ENCODE results near the gene USP36.
"Not testable (repeated sequence)": the region's sequence is repeated elsewhere in the genome, so short reads cannot be mapped to it uniquely, and the experiment has no call there.

DNA sequence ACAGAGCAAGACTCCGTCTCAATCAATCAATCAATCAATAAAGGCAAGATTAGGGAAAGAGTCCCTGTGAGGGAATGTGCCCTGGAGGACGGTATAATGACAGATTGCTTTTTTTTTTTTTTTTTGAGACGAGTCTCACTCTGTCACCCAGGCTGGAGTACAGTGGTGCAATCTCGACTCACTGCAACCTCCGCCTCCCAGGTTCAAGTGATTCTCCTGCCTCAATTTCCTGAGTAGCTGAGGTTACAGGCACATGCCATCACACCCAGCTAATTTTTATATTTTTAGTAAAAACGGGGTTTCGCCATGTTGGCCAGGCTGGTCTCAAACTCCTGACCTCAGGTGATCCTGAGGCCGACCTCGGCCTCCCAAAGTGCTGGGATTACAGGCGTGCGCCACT lies 49.5 kb upstream of the USP36 start:
- TF ChIP-seq ZBTB33 (IDR thresholded peaks at IDR 0.05); HNF4G (IDR thresholded peaks at IDR 0.05); RAD21 (IDR thresholded peaks at IDR 0.05); SP1 (IDR thresholded peaks at IDR 0.05); ATF3 (IDR thresholded peaks at IDR 0.05); JUND (IDR thresholded peaks at IDR 0.05); TAF1 (conservative IDR thresholded peaks at IDR 0.05); YY1 (IDR thresholded peaks at IDR 0.05); GABPA (IDR thresholded peaks at IDR 0.05 in 1 of 2, conservative IDR thresholded peaks at IDR 0.05 in 1 of 2); RXRA (IDR thresholded peaks at IDR 0.05): not testable (repeated sequence)
- TF ChIP-seq, protein P1, sequence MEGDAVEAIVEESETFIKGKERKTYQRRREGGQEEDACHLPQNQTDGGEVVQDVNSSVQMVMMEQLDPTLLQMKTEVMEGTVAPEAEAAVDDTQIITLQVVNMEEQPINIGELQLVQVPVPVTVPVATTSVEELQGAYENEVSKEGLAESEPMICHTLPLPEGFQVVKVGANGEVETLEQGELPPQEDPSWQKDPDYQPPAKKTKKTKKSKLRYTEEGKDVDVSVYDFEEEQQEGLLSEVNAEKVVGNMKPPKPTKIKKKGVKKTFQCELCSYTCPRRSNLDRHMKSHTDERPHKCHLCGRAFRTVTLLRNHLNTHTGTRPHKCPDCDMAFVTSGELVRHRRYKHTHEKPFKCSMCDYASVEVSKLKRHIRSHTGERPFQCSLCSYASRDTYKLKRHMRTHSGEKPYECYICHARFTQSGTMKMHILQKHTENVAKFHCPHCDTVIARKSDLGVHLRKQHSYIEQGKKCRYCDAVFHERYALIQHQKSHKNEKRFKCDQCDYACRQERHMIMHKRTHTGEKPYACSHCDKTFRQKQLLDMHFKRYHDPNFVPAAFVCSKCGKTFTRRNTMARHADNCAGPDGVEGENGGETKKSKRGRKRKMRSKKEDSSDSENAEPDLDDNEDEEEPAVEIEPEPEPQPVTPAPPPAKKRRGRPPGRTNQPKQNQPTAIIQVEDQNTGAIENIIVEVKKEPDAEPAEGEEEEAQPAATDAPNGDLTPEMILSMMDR (IDR thresholded peaks at IDR 0.05; ENCODE audit: low read depth, low read length, missing input control), result not testable (repeated sequence)
- TF ChIP-seq, protein P2, sequence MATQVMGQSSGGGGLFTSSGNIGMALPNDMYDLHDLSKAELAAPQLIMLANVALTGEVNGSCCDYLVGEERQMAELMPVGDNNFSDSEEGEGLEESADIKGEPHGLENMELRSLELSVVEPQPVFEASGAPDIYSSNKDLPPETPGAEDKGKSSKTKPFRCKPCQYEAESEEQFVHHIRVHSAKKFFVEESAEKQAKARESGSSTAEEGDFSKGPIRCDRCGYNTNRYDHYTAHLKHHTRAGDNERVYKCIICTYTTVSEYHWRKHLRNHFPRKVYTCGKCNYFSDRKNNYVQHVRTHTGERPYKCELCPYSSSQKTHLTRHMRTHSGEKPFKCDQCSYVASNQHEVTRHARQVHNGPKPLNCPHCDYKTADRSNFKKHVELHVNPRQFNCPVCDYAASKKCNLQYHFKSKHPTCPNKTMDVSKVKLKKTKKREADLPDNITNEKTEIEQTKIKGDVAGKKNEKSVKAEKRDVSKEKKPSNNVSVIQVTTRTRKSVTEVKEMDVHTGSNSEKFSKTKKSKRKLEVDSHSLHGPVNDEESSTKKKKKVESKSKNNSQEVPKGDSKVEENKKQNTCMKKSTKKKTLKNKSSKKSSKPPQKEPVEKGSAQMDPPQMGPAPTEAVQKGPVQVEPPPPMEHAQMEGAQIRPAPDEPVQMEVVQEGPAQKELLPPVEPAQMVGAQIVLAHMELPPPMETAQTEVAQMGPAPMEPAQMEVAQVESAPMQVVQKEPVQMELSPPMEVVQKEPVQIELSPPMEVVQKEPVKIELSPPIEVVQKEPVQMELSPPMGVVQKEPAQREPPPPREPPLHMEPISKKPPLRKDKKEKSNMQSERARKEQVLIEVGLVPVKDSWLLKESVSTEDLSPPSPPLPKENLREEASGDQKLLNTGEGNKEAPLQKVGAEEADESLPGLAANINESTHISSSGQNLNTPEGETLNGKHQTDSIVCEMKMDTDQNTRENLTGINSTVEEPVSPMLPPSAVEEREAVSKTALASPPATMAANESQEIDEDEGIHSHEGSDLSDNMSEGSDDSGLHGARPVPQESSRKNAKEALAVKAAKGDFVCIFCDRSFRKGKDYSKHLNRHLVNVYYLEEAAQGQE (IDR thresholded peaks at IDR 0.05), result not testable (repeated sequence)
